OCI-LY7 (cell line): ENCODE data around the gene TXN.

ENCODE experiments used
- EZH2phosphoT487 ChIP-seq: fragments of 200-600 bp; sonication (generic); IDR thresholded peaks from 2 replicates; pipeline ENCODE4 v1.6.1; 2018; ENCODE audit warnings: low read depth, borderline replicate concordance, mild to moderate bottlenecking, mixed run types, antibody characterized with exemption, low read length, moderate library complexity, mixed read lengths
- TF ChIP-seq, protein P1 (sequence below): fragments of 200-600 bp; sonication (generic); conservative IDR thresholded peaks from 2 replicates; pipeline ENCODE4 v1.5.1; 2014; ENCODE audit warnings: mild to moderate bottlenecking, antibody characterized with exemption, low read length, moderate library complexity, mixed read lengths

DNA sequence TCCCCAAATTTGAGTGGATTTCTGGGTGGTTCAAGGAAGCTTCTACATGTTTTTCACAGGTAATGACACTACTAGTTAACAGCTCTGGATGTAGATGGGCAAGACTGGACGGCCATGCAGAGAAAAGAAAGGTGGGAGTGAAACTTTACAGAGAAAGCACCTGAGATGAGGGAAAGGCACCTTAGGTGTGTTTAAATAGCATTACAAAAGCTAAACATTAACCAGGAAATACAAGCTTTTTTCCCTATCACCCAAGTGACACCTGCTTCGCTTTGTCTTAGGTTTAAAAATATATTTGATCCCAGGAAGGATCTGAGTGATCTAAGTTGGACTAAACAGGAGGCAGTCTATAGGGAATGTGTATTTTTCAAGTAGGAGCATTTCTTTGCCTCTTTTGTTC lies 56.7 kb downstream of the TXN start:
- TF ChIP-seq, protein P1, sequence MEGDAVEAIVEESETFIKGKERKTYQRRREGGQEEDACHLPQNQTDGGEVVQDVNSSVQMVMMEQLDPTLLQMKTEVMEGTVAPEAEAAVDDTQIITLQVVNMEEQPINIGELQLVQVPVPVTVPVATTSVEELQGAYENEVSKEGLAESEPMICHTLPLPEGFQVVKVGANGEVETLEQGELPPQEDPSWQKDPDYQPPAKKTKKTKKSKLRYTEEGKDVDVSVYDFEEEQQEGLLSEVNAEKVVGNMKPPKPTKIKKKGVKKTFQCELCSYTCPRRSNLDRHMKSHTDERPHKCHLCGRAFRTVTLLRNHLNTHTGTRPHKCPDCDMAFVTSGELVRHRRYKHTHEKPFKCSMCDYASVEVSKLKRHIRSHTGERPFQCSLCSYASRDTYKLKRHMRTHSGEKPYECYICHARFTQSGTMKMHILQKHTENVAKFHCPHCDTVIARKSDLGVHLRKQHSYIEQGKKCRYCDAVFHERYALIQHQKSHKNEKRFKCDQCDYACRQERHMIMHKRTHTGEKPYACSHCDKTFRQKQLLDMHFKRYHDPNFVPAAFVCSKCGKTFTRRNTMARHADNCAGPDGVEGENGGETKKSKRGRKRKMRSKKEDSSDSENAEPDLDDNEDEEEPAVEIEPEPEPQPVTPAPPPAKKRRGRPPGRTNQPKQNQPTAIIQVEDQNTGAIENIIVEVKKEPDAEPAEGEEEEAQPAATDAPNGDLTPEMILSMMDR, result no peak
- no peak for TF ChIP-seq EZH2phosphoT487
